Upper lobe of right lung (tissue), 1 donor: ENCODE data around the gene AMOTL1. TPM values are rescaled to one million over a fixed set of nuclear protein-coding genes. Genes with fewer than 3 reads are reported as not detected.

Experiments
- ATAC-seq: fragments of 200-7000 bp; cut with Tn5 transposase; one replicate; pipeline ENCODE4 v1.9.1; 2020; ENCODE audit warnings: mild to moderate bottlenecking, moderate library complexity
- DNase-seq: peaks from one replicate; pipeline ENCODE4 v3.0.0-alpha.2; 2020
- H3K27ac ChIP-seq: fragments of 200-600 bp; one replicate; pipeline ENCODE4 v1.8.0; 2022
- H3K27me3 ChIP-seq: fragments of 200-600 bp; one replicate; pipeline ENCODE4 v1.8.0; 2022; ENCODE audit warnings: mild to moderate bottlenecking
- H3K36me3 ChIP-seq: fragments of 200-600 bp; one replicate; pipeline ENCODE4 v1.8.0; 2022
- H3K4me1 ChIP-seq: fragments of 200-600 bp; one replicate; pipeline ENCODE4 v1.8.0; 2022
- H3K4me3 ChIP-seq: fragments of 200-600 bp; one replicate; pipeline ENCODE4 v1.8.0; 2022; ENCODE audit warnings: mild to moderate bottlenecking
- H3K9me3 ChIP-seq: fragments of 200-600 bp; one replicate; pipeline ENCODE4 v1.8.0; 2022
- intact Hi-C: fragments of 100-400 bp; cut with DNase I; formaldehyde crosslinking; loops from one replicate; pipeline ENCODE4 v1.11.0; 2022
- total RNA-seq: library from RNA; stranded (reverse); fragmentation: NEBNext Ultra II Directional; extraction: Animal tissue kit (Norgen Biotek cat#: 25700); gene quantifications from one replicate; pipeline ENCODE4 v1.2.1, GENCODE V29; 2021
- TF ChIP-seq, protein P1 (sequence below): fragments of 200-600 bp; IDR thresholded peaks from one replicate; pipeline ENCODE4 v1.8.0; 2022; ENCODE audit warnings: antibody characterized with exemption
- donor health status: DM: no; HTN: yes; CAD: no; lungs with severe emphysema.

Gene AMOTL1
- total RNA-seq, 1 donor from 2014 or later: 62.5 TPM

DNA sequence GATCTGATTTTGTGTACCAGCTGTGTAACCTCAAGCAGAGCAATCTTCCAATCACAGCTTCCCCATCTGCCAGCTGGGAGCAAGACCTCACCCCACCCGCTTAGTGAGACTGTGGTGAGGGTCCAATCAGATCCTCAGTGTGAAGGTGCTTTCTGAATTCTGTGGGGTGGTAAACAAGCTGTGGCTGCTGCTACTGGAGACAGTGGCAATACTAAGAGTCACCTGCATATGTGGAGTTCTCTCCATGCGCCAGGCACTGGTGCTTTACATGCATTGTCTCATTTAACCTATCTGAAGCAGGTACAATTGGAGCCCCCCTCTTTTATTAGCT is 154.8 kb downstream of the AMOTL1 start:
- ATAC-seq (no peak), DNase-seq (no peak)
- H3K36me3 ChIP-seq: no peaks in the 10 kb centered on the region
- no peak overlapping the region for H3K4me3 ChIP-seq
- no peaks in the 10 kb centered on the region for H3K27me3 ChIP-seq
- TF ChIP-seq, protein P1, sequence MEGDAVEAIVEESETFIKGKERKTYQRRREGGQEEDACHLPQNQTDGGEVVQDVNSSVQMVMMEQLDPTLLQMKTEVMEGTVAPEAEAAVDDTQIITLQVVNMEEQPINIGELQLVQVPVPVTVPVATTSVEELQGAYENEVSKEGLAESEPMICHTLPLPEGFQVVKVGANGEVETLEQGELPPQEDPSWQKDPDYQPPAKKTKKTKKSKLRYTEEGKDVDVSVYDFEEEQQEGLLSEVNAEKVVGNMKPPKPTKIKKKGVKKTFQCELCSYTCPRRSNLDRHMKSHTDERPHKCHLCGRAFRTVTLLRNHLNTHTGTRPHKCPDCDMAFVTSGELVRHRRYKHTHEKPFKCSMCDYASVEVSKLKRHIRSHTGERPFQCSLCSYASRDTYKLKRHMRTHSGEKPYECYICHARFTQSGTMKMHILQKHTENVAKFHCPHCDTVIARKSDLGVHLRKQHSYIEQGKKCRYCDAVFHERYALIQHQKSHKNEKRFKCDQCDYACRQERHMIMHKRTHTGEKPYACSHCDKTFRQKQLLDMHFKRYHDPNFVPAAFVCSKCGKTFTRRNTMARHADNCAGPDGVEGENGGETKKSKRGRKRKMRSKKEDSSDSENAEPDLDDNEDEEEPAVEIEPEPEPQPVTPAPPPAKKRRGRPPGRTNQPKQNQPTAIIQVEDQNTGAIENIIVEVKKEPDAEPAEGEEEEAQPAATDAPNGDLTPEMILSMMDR: no peak
- no peaks in the 10 kb centered on the region for H3K9me3 ChIP-seq
- intact Hi-C loops: no loop called here
- H3K27ac ChIP-seq: no peak overlapping the region
- H3K4me1 ChIP-seq: peaks cover 39% of the 10 kb centered on the region

DNA sequence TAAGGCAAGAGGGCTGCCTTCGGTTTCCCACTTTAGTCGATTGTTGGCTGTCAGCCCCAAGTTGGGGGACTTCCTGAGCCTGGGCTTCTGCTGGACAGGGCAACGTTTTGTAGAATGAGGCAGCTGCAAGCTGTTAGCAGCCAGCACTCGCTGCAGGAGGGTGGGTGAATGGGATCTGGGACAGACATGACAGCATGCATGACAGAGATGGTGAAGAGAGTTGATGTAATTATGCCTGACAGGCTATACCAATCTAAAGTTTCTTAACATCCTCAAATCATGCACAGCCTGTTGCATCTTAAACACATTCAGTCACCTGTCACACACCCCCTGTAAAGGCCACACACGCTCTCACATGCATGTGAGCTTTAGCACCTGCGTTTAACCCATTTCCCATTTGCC is 156.0 kb downstream of the AMOTL1 start:
- ATAC-seq (peak; percentile 10), DNase-seq (no peak)
- Histone ChIP-seq H3K36me3 (no peaks in the 10 kb centered on the region), H3K27me3 (no peaks in the 10 kb centered on the region), H3K9me3 (no peaks in the 10 kb centered on the region), H3K27ac (peak overlapping the region; percentile 60), H3K4me3 (no peak overlapping the region), H3K4me1 (peaks cover 49% of the 10 kb centered on the region)
- TF ChIP-seq, protein P1: no peak
- intact Hi-C loops: no loop called here

DNA sequence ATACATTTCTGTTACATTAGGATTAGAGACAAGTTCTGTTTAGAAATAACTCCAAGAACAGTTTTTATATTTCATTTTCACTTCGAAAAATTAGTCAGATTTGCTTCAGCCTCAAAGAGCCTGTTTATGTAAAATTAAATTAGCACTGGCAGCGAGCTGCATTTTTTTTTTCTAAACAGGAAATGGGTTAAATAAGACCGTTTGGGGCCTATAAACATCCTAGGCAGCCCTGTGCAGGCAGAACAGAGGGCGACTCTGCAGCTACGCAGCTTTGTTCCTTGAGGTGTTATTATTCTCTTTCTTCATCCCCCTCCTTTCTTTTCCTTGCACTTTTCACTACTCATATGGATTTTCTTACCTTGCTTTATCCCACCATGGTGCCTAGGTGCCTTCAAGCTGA is 156.5 kb downstream of the AMOTL1 start:
- Histone ChIP-seq H3K4me3 (no peak overlapping the region), H3K9me3 (no peaks in the 10 kb centered on the region), H3K4me1 (peaks cover 49% of the 10 kb centered on the region), H3K36me3 (no peaks in the 10 kb centered on the region), H3K27ac (peak overlapping the region; percentile 60), H3K27me3 (no peaks in the 10 kb centered on the region)
- ATAC-seq (no peak), DNase-seq (no peak)
- intact Hi-C loops: no loop called here
- TF ChIP-seq, protein P1: no peak

DNA sequence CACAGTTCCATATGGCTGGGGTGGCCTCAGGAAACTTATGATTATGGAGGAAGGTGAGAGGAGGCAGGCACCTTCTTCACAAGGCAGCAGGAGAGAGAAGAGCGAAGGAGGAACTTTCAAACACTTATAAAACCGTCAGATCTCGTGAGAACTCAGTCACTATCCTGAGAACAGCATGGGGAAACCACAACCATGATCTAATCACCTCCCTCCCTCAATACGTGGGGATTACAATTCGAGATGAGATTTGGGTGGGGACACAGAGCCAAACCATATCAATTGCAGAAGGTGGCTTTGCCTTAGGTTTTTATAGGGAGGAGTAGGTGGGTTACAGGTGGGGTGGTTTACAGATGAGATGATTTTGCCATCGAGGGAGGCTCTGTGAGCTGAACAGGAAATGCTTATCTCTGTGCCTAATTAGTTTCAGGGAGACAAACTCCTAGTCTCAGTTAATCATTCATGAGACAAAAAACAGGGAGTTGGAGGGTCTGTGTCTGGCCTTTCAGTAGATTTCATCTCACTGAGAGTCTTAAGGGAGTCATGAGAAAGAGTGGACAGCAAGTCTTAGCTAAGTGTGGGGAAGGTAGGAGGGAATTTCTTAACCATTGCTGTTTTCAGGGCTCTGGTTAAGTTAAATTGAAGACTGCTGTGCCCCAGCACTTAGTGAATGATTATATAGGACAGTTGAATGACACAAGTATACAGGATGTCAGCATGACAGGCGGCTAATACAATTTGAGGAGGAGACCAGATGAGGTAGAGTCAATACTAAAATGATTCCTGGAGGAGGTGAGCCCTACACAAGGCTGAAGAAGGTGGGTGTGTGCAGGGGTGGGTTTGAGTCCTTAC is 157.5 kb downstream of the AMOTL1 start:
- Histone ChIP-seq H3K9me3 (no peaks in the 10 kb centered on the region), H3K27ac (peak overlapping the region; percentile 60), H3K4me3 (no peak overlapping the region), H3K27me3 (no peaks in the 10 kb centered on the region), H3K36me3 (no peaks in the 10 kb centered on the region), H3K4me1 (peaks cover 49% of the 10 kb centered on the region)
- TF ChIP-seq, protein P1: no peak
- no peak for DNase-seq
- intact Hi-C loops: no loop called here
- no peak for ATAC-seq

DNA sequence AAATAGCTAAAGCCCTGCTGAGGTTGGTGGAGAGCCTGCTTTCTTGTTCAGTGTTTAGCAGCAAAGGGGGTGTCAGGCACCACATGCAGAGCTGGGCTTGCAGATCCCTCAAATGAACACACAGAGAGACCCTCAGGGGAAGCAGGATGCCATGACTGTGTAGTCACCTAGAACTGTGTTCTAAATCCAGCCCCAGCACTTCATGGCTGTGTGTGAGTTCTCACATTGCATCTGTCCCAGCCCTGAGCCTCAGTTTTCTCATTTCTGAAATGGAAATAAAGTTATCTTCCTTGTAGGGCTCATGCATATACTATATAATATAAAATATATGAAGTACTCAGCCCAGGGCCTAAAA is 158.1 kb downstream of the AMOTL1 start:
- Histone ChIP-seq H3K36me3 (no peaks in the 10 kb centered on the region), H3K27me3 (no peaks in the 10 kb centered on the region), H3K9me3 (no peaks in the 10 kb centered on the region), H3K4me3 (no peak overlapping the region), H3K27ac (peak overlapping the region; percentile 59), H3K4me1 (peaks cover 49% of the 10 kb centered on the region)
- intact Hi-C loops: no loop called here
- ATAC-seq (no peak), DNase-seq (no peak)
- TF ChIP-seq, protein P1: no peak

Other genes with a start within 250 kb of the AMOTL1 start
- gene FUT4, start 224.4 kb upstream of the AMOTL1 start, total RNA-seq: 6.0 TPM
- 2.9 TPM for gene PIWIL4, start 201.0 kb upstream of the AMOTL1 start, total RNA-seq
- 53.9 TPM for gene CWC15, start 205.2 kb downstream of the AMOTL1 start, total RNA-seq
- gene KDM4D, start 205.4 kb downstream of the AMOTL1 start, total RNA-seq: 0.52 TPM